ENCODE measurements around the gene RPS2. TPM values are rescaled to one million over a fixed set of nuclear protein-coding genes. Genes with fewer than 3 reads are reported as not detected.

Gene RPS2
- total and polyA plus RNA-seq, 2 of the 8 experiments (the other 6 are each of a cell fraction or from before 2014, with no cell fraction given): 4,042 to 16,783 TPM

- Histone ChIP-seq H2AK5ac (ENCODE audit: low read depth, low read length) (no peak overlapping the region), H3K79me2 (ENCODE audit: control insufficient read depth in 1 of 2, insufficient read depth in 2 of 2, low read length in 2 of 2) (no peaks in the 10 kb centered on the region), H2BK120ac (replicated peaks; ENCODE audit: low read depth, low read length) (no peak overlapping the region), H3K23me2 (ENCODE audit: low read depth, low read length) (peaks cover 6% of the 10 kb centered on the region; the same call in 1 of the 2 replicates), H3K18ac (ENCODE audit: extremely low read depth, low read length) (no peak overlapping the region), H3K14ac (ENCODE audit: insufficient read length) (no peak overlapping the region), H3K9me3 (ENCODE audit: insufficient read depth in 2 of 2, low read depth in 1 of 2, low read length in 1 of 2) (no peaks in the 10 kb centered on the region), H3K4me2 (ENCODE audit: insufficient read depth in 1 of 2, low read depth in 2 of 2, low read length in 2 of 2) (peak overlapping the region; percentile 71 to 89), H3K56ac (replicated peaks; ENCODE audit: insufficient read length, low read depth, low read length) (no peak overlapping the region), H2BK20ac (ENCODE audit: low read length) (no peak overlapping the region), H2BK5ac (ENCODE audit: low read depth, low read length) (no peak overlapping the region), H3K36me3 (ENCODE audit: control insufficient read depth in 2 of 4, insufficient read depth in 4 of 4, low read length in 3 of 4) (peaks cover 4 to 12% (median 8%) of the 10 kb centered on the region in 4 experiments; a peak in 5 of 8 replicates), H3K79me1 (ENCODE audit: low read depth, low read length) (no peaks in the 10 kb centered on the region), H2BK12ac (ENCODE audit: low read depth, low read length) (no peak overlapping the region), H4K20me1 (replicated peaks in 1 of 2; ENCODE audit: control insufficient read depth in 1 of 2, insufficient read depth in 2 of 2, low read length in 2 of 2) (peaks cover 0 to 4% of the 10 kb centered on the region in 2 experiments), H4K5ac (ENCODE audit: insufficient read length, low read depth, low read length) (no peak overlapping the region), H3K23ac (ENCODE audit: insufficient read length) (no peak overlapping the region), H3K9ac (replicated peaks in 1 of 4; ENCODE audit: extremely low read depth in 1 of 4, low read depth in 3 of 4, low read length in 3 of 4) (peak overlapping the region in 3 of 4 experiments; percentile 7 to 51 (median 42); a peak in 4 of 7 replicates), H3K4me1 (replicated peaks in 1 of 4; ENCODE audit: control insufficient read depth in 3 of 4, insufficient read depth in 4 of 4, low read length in 3 of 4) (peaks cover 0 to 11% (median 6%) of the 10 kb centered on the region in 4 experiments; a peak in 5 of 7 replicates), H2BK15ac (ENCODE audit: low read length) (0 out of 2 replicates have a peak overlapping the region, but pooled peaks have one; percentile 29), H3K27me3 (replicated peaks in 1 of 4; ENCODE audit: control insufficient read depth in 3 of 4, extremely low read depth in 1 of 4, insufficient read depth in 3 of 4, low read length in 3 of 4) (peaks cover 0 to 2% (median 0%) of the 10 kb centered on the region in 4 experiments; a peak in 1 of 7 replicates), H3K4me3 (ENCODE audit: extremely low read depth in 1 of 4, insufficient read depth in 2 of 4, low read depth in 3 of 4, low read length in 4 of 4) (peak overlapping the region; percentile 55 to 87 (median 66)), H3K4ac (replicated peaks; ENCODE audit: insufficient read length, low read depth, low read length) (no peak overlapping the region), H4K91ac (replicated peaks; ENCODE audit: insufficient read length, low read length) (no peak overlapping the region), H3K27ac (ENCODE audit: low read depth, low read length) (no peak overlapping the region), H2AFZ (ENCODE audit: low read length) (no peak overlapping the region), H4K8ac (ENCODE audit: extremely low read depth, insufficient read depth, low read length) (0 out of 2 replicates have a peak overlapping the region, but pooled peaks have one; percentile 21)
- FAIRE-seq (no peak), DNase-seq (ENCODE audit: low read depth in 1 of 2, low spot score in 2 of 2) (no peak)
- WGBS, 2 experiments (ENCODE audit: extremely low coverage in 1 of 2, insufficient coverage in 1 of 2, insufficient read length in 1 of 2, insufficient replicate concordance in 2 of 2, low coverage in 1 of 2, low lambda C conversion rate in 2 of 2, missing lambda C conversion rate in 1 of 2): 53% methylated on average over 14 of the region's 17 CpGs; no CpG with 5 or more reads in 1 of the 2 experiments
- CTCF ChIA-PET (ENCODE audit: partially characterized antibody): interaction anchor here (0.7 to 6.3 kb wide), 10 partner anchors 10 to 80 kb away, joined by 3 to 62 read pairs (median 8); partner anchors contain the start of genes MEIOB and RPL3L
- POLR2A ChIA-PET (ENCODE audit: partially characterized antibody): interaction anchor here (0.9 to 11.7 kb wide), 7 partner anchors 8 to 36 kb away, joined by 3 to 336 read pairs (median 6); partner anchors contain the start of genes NDUFB10, RNF151, RPL3L and RPS2
- no peak for TF ChIP-seq YY1 (IDR thresholded peaks at IDR 0.05; ENCODE audit: low read depth, low read length)
- no peak for TF ChIP-seq RBBP5 (IDR thresholded peaks at IDR 0.05; ENCODE audit: borderline replicate concordance, low read depth, low read length)
- TF ChIP-seq TAF7 (optimal IDR thresholded peaks at IDR 0.05; ENCODE audit: borderline replicate concordance, low read depth, low read length): no peak
- TF ChIP-seq TEAD4 (IDR thresholded peaks at IDR 0.05; ENCODE audit: low read depth, low read length): no peak
- TF ChIP-seq RXRA (IDR thresholded peaks at IDR 0.05; ENCODE audit: insufficient read depth, low read depth, low read length): no peak
- TF ChIP-seq SP2 (IDR thresholded peaks at IDR 0.05; ENCODE audit: low read length): no peak
- TF ChIP-seq GTF2F1 (IDR thresholded peaks at IDR 0.05; ENCODE audit: borderline replicate concordance, low read depth, low read length): no peak
- no peak for TF ChIP-seq CBX8 (IDR thresholded peaks at IDR 0.05; ENCODE audit: borderline replicate concordance, low read depth, low read length)
- TF ChIP-seq CBX5 (IDR thresholded peaks at IDR 0.05; ENCODE audit: low read depth, low read length): no peak
- TF ChIP-seq RAD21 (IDR thresholded peaks at IDR 0.05 in 1 of 2, conservative IDR thresholded peaks at IDR 0.05 in 1 of 2; ENCODE audit: low read depth in 2 of 2, low read length in 2 of 2): no peak
- TF ChIP-seq RFX5 (IDR thresholded peaks at IDR 0.05; ENCODE audit: borderline replicate concordance, low read depth, low read length): no peak
Measured at GRCh38 chr16:1942047-1942809, 22.4 kb downstream of the RPS2 start.

Data from H1 (cell line).